B cell (primary cell): ENCODE data around the gene WDR5. TPM values are rescaled to one million over a fixed set of nuclear protein-coding genes. Genes with fewer than 3 reads are reported as not detected.

Experiments
- ATAC-seq: fragments of 200-7000 bp; cut with Tn5 transposase; one replicate; pipeline ENCODE4 v1.10.0; 2021; ENCODE audit warnings: low read depth, mild to moderate bottlenecking, moderate number of reproducible peaks, moderate library complexity
- CTCF ChIA-PET: fragments of 350-600 bp; sonication (Branson Sonifier 250); formaldehyde crosslinking; loops from one replicate; lab custom pipeline; 2021; ENCODE audit warnings: antibody characterized with exemption, inconsistent platforms; lab: Charles Lee
- POLR2A ChIA-PET: fragments of 350-600 bp; sonication (Branson Sonifier 250); formaldehyde crosslinking; loops from one replicate; lab custom pipeline; 2021; ENCODE audit warnings: antibody characterized with exemption; lab: Charles Lee
- DNase-seq: peaks from one replicate; pipeline ENCODE4 v3.0.0; 2013
- H2AFZ ChIP-seq: 2 replicates; pipeline ENCODE4 v1.6.1; 2012; ENCODE audit warnings: mild to moderate bottlenecking, low read depth, low read length; ENCODE audit not compliant: insufficient read depth, poor library complexity, severe bottlenecking
- H3K27ac ChIP-seq, 2 donors: 1 replicate in 1 of 2; 2 replicates in 1 of 2; pipeline ENCODE4 v1.5.1; 2012 to 2013; ENCODE audit warnings: low read length in 2 of 2, mild to moderate bottlenecking in 2 of 2, moderate library complexity in 1 of 2
- H3K27me3 ChIP-seq, 4 experiments: fragments of 200-600 bp in 1 of 4; sonication (generic) in 1 of 4; replicated peaks in 1 of 4; 1 replicate in 2 of 4; 2 replicates in 2 of 4; pipeline versions ENCODE4 v1.6.1 to v1.7.0; 2013 to 2016; ENCODE audit warnings: low read length in 3 of 4, mild to moderate bottlenecking in 2 of 4, mixed read lengths in 1 of 4, moderate library complexity in 1 of 4; ENCODE audit not compliant: insufficient read depth in 4 of 4, control insufficient read depth in 3 of 4; ENCODE audit errors: control extremely low read depth in 1 of 4
- H3K36me3 ChIP-seq, 2 experiments: replicated peaks in 1 of 2; 1 replicate in 1 of 2; 2 replicates in 1 of 2; pipeline versions ENCODE4 v1.6.1 to v1.7.1; 2013; ENCODE audit warnings: low read length in 1 of 2; ENCODE audit not compliant: insufficient read depth in 2 of 2, control insufficient read depth in 1 of 2; ENCODE audit errors: control extremely low read depth in 1 of 2, extremely low read depth in 1 of 2
- H3K4me1 ChIP-seq, 2 donors: fragments of 200-600 bp in 1 of 2; sonication (generic) in 1 of 2; 1 replicate in 1 of 2; 2 replicates in 1 of 2; pipeline versions ENCODE4 v1.5.1 to v1.6.1; 2013 to 2017; ENCODE audit warnings: low read length in 2 of 2; ENCODE audit not compliant: control insufficient read depth in 2 of 2, insufficient read depth in 2 of 2
- H3K4me2 ChIP-seq: replicated peaks from 2 replicates; pipeline ENCODE3; 2012; ENCODE audit warnings: mild to moderate bottlenecking, low read depth, low read length; ENCODE audit not compliant: poor library complexity, severe bottlenecking
- H3K4me3 ChIP-seq, 5 experiments: fragments of 200-600 bp in 1 of 5; sonication (generic) in 1 of 5; 1 replicate in 3 of 5; 2 replicates in 2 of 5; pipeline versions ENCODE4 v1.5.1 to v1.7.0; 2011 to 2016; ENCODE audit warnings: low read length in 4 of 5, mild to moderate bottlenecking in 4 of 5, low read depth in 2 of 5, control low read depth in 1 of 5, moderate library complexity in 1 of 5; ENCODE audit not compliant: insufficient read depth in 1 of 5; ENCODE audit errors: control extremely low read depth in 1 of 5, extremely low read depth in 1 of 5
- H3K79me2 ChIP-seq: fragments of 200-600 bp; sonication (generic); one replicate; pipeline ENCODE4 v1.6.0; 2016; ENCODE audit warnings: low read length; ENCODE audit not compliant: control insufficient read depth, insufficient read depth
- H3K9ac ChIP-seq: fragments of 200-600 bp; sonication (generic); 2 replicates; pipeline ENCODE4 v1.6.1; 2017; ENCODE audit warnings: mild to moderate bottlenecking, low read length, moderate library complexity
- H3K9me3 ChIP-seq, 3 donors: one replicate each; pipeline versions ENCODE4 v1.6.1 to v1.7.1; 2013; ENCODE audit warnings: low read length in 2 of 3; ENCODE audit not compliant: control insufficient read depth in 2 of 3, insufficient read depth in 1 of 3; ENCODE audit errors: control extremely low read depth in 1 of 3
- H4K20me1 ChIP-seq: 2 replicates; pipeline ENCODE4 v1.6.0; 2012; ENCODE audit warnings: mild to moderate bottlenecking, low read length; ENCODE audit not compliant: insufficient read depth, control insufficient read depth, poor library complexity, severe bottlenecking
- H3K27ac Mint-ChIP-seq: one replicate; pipeline ENCODE4 v1.8.0; 2021; ENCODE audit warnings: mixed read lengths
- H3K27me3 Mint-ChIP-seq: one replicate; pipeline ENCODE4 v1.8.0; 2021; ENCODE audit warnings: mixed read lengths
- H3K4me1 Mint-ChIP-seq: one replicate; pipeline ENCODE4 v1.8.0; 2021; ENCODE audit warnings: mixed read lengths
- H3K4me3 Mint-ChIP-seq: one replicate; pipeline ENCODE4 v1.8.0; 2021; ENCODE audit warnings: mixed read lengths
- H3K9me3 Mint-ChIP-seq: one replicate; pipeline ENCODE4 v1.8.0; 2022; ENCODE audit warnings: mixed read lengths; ENCODE audit not compliant: insufficient read depth
- EZH2 ChIP-seq: IDR thresholded peaks from 2 replicates; pipeline ENCODE4 v1.6.1; 2012; ENCODE audit warnings: borderline replicate concordance, low read depth, mild to moderate bottlenecking, moderate library complexity, low read length; ENCODE audit not compliant: insufficient read depth, poor library complexity, severe bottlenecking
- WGBS: methylation state at CpG from one replicate; pipeline ENCODE4 v1.1.5; 2013; ENCODE audit warnings: missing lambda C conversion rate; ENCODE audit not compliant: insufficient coverage; 5-methylcytosine and 5-hydroxymethylcytosine counted together
- intact Hi-C: fragments of 100-400 bp; cut with micrococcal nuclease; formaldehyde crosslinking; loops from one replicate; pipeline ENCODE4 v1.10.0; 2022
- polyA plus RNA-seq: library from polyadenylated mRNA; depleted of rRNA; stranded (reverse); fragments of >200 nt; gene quantifications from 2 replicates; pipeline ENCODE4 v1.2.3, GENCODE V29; 2012
- total RNA-seq, 2 donors: library from RNA; stranded (reverse); fragments of 120-200 nt in 1 of 2; gene quantifications; 1 replicate in 1 of 2; 2 replicates in 1 of 2; pipeline versions ENCODE4 v1.2.3 to v1.2.4, GENCODE V29; 2013 to 2022
- TF ChIP-seq, protein P1 (sequence below): fragments of 200-600 bp; IDR thresholded peaks from one replicate; pipeline ENCODE4 v1.8.0; 2022; ENCODE audit warnings: antibody characterized with exemption, mild to moderate bottlenecking

The WDR5 gene
- total and polyA plus RNA-seq, 2 donors (not counting 1 experiment from before 2014, with no cell fraction given): 18.0 to 23.8 TPM

DNA sequence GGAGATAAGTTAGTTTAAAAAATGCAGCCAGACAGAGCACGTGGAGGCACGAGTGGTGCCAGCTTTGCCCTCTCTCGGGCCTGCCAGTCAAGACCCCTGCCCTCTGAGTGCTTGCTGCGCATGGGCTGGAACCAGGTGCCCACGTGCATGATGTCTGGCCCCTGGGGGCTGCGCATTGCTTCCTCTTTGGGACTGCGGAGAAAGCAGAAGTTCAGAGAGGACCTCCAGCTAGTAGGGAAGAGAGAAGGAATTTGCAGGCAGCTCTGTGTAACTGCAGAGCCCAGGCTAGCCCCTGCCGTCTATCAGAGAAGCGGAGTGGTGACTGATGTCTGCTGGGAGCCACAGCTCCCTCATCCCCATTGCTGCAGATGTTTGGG is 38.2 kb downstream of the WDR5 start:
- CTCF ChIA-PET: interaction anchor here (0.7 to 3.4 kb wide), 8 partner anchors 12 to 275 kb away, joined by 3 to 37 read pairs (median 3); no protein-coding TSS in a partner anchor
- peak overlapping the region; percentile 62 for H3K4me2 ChIP-seq
- POLR2A ChIA-PET: no interaction called here
- peaks cover 0 to 14% (median 5%) of the 10 kb centered on the region in 4 experiments for H3K27me3 ChIP-seq
- Mint-ChIP-seq H3K4me3 (peak overlapping the region; percentile 26), H3K4me1 (peaks cover 20% of the 10 kb centered on the region), H3K27ac (no peak overlapping the region), H3K9me3 (no peaks in the 10 kb centered on the region), H3K27me3 (peaks cover 5% of the 10 kb centered on the region)
- H3K9me3 ChIP-seq: peaks cover 0 to 2% (median 0%) of the 10 kb centered on the region in 3 donors
- H3K79me2 ChIP-seq: peaks cover 3% of the 10 kb centered on the region
- no peaks in the 10 kb centered on the region for H4K20me1 ChIP-seq
- no peak overlapping the region for H3K27ac ChIP-seq
- DNase-seq: peak; percentile 78
- no peak overlapping the region for H2AFZ ChIP-seq
- no peak overlapping the region for H3K9ac ChIP-seq
- no peaks in the 10 kb centered on the region for H3K36me3 ChIP-seq
- ATAC-seq: peak; percentile 66
- TF ChIP-seq, protein P1, sequence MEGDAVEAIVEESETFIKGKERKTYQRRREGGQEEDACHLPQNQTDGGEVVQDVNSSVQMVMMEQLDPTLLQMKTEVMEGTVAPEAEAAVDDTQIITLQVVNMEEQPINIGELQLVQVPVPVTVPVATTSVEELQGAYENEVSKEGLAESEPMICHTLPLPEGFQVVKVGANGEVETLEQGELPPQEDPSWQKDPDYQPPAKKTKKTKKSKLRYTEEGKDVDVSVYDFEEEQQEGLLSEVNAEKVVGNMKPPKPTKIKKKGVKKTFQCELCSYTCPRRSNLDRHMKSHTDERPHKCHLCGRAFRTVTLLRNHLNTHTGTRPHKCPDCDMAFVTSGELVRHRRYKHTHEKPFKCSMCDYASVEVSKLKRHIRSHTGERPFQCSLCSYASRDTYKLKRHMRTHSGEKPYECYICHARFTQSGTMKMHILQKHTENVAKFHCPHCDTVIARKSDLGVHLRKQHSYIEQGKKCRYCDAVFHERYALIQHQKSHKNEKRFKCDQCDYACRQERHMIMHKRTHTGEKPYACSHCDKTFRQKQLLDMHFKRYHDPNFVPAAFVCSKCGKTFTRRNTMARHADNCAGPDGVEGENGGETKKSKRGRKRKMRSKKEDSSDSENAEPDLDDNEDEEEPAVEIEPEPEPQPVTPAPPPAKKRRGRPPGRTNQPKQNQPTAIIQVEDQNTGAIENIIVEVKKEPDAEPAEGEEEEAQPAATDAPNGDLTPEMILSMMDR: no peak
- no peak for TF ChIP-seq EZH2
- H3K4me3 ChIP-seq: no peak overlapping the region
- H3K4me1 ChIP-seq: peaks cover 21 to 23% of the 10 kb centered on the region in 2 donors
- 3% methylated on average over 9 of the region's 9 CpGs for WGBS
- intact Hi-C loops: loop anchor here (5.0 kb wide), 1 partner anchor 68 kb away; no protein-coding TSS in a partner anchor

DNA sequence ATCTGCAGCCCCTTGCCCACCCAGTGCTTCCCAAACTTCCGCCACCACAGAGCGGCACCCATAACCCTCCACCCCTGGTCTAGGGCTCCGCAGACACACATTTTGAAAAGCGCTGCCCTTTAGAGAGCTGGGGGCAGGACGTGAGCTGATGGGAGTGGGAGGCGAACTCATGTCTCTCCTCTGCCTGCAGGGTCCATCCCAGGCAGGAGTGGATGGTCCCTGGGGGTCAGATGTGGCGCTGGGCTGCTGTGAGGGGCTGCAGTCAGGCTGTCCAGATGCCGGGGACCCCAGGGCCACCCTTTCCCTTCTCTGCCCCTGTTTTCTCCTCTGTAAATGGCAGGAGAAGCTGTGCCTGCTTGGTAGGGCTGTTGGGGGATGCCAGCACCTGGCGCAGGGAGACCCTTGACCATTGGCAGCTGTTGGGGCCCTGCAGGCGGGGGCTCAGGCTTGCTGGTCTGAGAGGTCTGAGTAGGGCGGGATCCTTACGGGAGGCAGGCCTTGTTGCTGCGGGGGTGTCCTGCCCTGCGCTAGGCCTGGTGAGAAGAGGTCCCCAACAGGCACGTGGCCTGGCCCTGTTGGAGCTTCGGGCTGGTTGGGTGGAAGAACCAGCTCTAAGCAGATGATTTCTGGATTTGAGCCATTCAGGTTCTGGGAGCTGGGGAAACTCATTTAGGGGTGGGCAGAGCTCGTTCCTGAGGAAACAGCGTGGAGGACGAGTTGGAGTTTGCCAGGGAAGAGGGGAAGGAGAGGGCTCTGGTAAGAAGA is 38.8 kb downstream of the WDR5 start:
- Mint-ChIP-seq H3K4me1 (peaks cover 20% of the 10 kb centered on the region), H3K27ac (no peak overlapping the region), H3K27me3 (peaks cover 10% of the 10 kb centered on the region), H3K9me3 (no peaks in the 10 kb centered on the region), H3K4me3 (peak overlapping the region; percentile 26)
- POLR2A ChIA-PET: no interaction called here
- peaks cover 0 to 21% (median 8%) of the 10 kb centered on the region in 4 experiments for H3K27me3 ChIP-seq
- H3K36me3 ChIP-seq: no peaks in the 10 kb centered on the region
- H3K27ac ChIP-seq: no peak overlapping the region
- CTCF ChIA-PET: interaction anchor here (0.7 to 3.4 kb wide), 10 partner anchors 12 to 275 kb away, joined by 3 to 37 read pairs (median 3); no protein-coding TSS in a partner anchor
- no peak overlapping the region for H3K4me3 ChIP-seq
- H3K4me2 ChIP-seq: peak overlapping the region; percentile 62
- TF ChIP-seq, protein P1: no peak
- no peak for TF ChIP-seq EZH2
- no peak for DNase-seq
- H2AFZ ChIP-seq: no peak overlapping the region
- H3K9ac ChIP-seq: no peak overlapping the region
- 92% methylated on average over 17 of the region's 19 CpGs for WGBS
- intact Hi-C loops: loop anchor here (5.0 kb wide), 1 partner anchor 68 kb away; no protein-coding TSS in a partner anchor
- peaks cover 21 to 23% of the 10 kb centered on the region in 2 donors for H3K4me1 ChIP-seq
- H4K20me1 ChIP-seq: no peaks in the 10 kb centered on the region
- H3K79me2 ChIP-seq: peaks cover 3% of the 10 kb centered on the region
- H3K9me3 ChIP-seq: peaks cover 0 to 8% (median 0%) of the 10 kb centered on the region in 3 donors
- no peak for ATAC-seq
